GM12865 (cell line): ENCODE results near the gene RAP1GAP2.

Source experiments
- DNase-seq: peaks from one replicate; pipeline ENCODE4 v3.0.0; 2010; ENCODE audit warnings: low read depth
- H3K4me3 ChIP-seq: 2 replicates; pipeline ENCODE4 v1.5.1; 2011; ENCODE audit warnings: mild to moderate bottlenecking, low read depth, low read length, control low read depth
- TF ChIP-seq, protein P1 (sequence below): IDR thresholded peaks from 2 replicates; pipeline ENCODE4 v1.5.1; 2011; ENCODE audit warnings: low read length, control low read depth, low read depth, inconsistent platforms; ENCODE audit not compliant: insufficient read depth; ENCODE audit errors: missing control alignments

The RAP1GAP2 gene

DNA sequence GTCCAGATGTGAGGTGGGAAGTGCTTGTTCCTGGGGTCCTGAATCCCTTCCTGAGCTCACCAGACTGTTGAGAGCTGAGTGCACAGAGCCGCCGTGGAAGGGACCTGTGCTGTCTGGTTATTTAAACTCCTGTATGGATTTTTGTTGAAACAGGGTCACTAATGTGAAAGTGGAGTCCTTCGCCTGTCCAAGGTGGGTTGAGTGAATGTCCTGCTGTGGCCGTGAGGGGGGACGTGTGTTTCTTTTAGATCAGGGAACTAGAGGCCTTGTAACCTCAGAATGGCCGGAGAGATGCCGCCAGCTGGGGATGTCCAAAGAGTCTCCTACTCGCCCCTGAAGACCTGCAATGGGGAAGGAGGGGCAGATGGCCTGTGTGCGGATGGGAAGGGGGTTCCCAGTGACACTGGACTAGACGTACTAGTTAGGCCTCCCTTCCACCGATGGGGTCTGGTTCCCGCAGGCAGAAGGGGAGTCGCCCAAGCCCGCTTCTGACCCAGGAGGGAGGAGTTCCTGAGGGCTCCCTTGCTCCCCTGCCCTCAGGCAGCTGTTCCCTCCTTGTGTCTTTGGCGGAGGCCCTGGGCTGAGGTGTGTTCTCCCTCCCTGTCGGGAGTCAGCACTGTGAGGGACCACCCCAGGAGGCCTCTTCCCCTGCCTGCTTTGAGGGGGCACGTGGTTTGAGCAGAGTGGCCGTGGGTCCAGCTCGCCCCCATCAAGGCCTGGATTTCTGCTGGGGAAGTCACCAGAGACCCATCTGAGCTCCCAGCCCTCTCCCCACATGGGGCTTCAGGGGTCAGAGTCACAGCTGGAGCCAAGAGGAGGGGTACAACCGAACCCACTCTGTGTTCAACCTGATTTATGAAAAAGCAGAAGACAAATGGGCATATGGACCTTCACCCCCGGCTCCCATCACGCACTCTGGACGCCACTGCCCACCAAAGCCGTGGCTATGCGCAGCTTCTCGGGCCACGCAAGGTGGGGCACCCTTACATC, 236.3 kb downstream of the RAP1GAP2 start:
- no peak for DNase-seq

DNA sequence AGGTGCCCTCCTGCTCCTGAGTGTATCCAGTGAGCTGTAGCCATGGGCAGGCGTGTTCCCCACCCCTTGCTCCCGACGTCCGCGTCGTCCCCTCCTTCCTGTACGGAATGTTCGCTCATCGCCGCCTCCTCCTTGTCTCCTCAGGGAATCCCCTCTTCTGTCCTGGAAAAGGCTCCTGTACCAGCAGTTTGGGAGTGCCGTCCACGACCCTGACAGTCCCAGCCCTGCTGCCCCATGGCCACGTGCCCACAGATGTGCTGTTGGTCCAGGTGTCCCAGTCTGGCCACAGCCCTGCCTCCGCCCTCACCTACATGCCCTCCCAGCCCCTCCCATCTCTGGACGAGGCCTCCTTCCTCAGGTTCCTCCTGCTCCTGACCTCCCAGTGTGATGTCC, 237.0 kb downstream of the RAP1GAP2 start:
- DNase-seq = no peak
- no peak overlapping the region for H3K4me3 ChIP-seq
- TF ChIP-seq, protein P1, sequence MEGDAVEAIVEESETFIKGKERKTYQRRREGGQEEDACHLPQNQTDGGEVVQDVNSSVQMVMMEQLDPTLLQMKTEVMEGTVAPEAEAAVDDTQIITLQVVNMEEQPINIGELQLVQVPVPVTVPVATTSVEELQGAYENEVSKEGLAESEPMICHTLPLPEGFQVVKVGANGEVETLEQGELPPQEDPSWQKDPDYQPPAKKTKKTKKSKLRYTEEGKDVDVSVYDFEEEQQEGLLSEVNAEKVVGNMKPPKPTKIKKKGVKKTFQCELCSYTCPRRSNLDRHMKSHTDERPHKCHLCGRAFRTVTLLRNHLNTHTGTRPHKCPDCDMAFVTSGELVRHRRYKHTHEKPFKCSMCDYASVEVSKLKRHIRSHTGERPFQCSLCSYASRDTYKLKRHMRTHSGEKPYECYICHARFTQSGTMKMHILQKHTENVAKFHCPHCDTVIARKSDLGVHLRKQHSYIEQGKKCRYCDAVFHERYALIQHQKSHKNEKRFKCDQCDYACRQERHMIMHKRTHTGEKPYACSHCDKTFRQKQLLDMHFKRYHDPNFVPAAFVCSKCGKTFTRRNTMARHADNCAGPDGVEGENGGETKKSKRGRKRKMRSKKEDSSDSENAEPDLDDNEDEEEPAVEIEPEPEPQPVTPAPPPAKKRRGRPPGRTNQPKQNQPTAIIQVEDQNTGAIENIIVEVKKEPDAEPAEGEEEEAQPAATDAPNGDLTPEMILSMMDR = no peak

More for the DNA sequence above, 236.3 kb downstream of the RAP1GAP2 start:
- TF ChIP-seq, protein P1 = no peak
- H3K4me3 ChIP-seq = no peak overlapping the region

DNA sequence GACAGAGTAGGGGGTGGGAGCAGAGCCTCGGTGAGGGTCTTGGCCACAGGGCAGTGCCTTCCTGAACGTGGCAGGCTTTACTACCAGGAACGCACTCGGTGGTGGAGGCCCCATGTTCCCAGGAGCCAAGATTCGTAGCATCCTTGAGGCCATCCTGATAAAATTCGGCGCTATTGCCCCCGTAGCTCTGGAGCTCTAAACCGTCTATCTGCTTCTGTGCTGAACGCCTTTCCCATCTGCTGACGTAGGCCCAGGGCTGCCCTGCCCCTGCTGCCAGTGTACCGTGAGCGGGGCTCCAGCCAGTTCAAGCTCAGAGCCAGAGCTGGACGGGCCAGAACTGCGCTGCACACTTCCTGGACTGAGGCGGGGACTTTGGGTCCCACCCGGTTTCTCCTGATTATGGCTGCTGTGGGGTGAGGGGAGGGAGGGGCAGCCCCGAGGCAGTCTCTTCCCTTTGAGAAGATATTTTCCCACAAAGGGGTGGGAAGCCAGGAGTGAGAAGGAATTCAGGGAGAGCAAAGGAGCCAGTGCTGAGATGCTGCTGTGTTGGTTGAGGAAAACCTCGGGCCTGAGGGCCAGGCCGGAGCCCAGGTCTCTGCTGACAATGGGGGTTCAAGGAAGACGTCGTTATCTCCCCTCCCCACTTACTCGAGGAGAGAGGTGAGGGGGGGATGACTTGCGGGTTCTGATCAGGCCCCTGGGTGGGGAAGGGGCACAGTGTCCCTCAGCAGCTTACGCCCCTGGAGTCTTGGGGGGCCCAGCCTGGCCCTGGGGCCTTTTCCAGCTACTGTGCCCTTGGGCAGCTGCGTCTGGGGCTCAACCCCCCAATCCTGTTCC, 237.7 kb downstream of the RAP1GAP2 start:
- DNase-seq = no peak
- H3K4me3 ChIP-seq = no peak overlapping the region
- TF ChIP-seq, protein P1 = no peak

DNA sequence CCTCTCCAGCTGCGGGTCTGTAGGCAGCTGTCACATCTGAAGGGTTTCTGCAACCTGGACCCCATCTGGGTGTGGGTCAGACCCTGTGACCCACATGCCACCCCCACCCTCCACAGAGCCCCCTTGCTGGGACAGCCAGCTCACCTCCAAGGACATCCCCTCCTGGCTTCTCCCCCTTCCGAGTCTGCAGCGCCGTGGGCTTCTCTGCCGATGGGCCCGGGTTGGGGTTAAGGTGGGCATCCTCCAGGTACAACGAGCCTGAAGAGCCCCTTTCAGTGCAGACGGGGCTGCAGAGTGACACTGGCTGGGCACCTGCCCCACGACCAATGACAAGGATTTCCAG, 238.3 kb downstream of the RAP1GAP2 start:
- TF ChIP-seq, protein P1 = no peak
- no peak overlapping the region for H3K4me3 ChIP-seq
- DNase-seq = no peak

DNA sequence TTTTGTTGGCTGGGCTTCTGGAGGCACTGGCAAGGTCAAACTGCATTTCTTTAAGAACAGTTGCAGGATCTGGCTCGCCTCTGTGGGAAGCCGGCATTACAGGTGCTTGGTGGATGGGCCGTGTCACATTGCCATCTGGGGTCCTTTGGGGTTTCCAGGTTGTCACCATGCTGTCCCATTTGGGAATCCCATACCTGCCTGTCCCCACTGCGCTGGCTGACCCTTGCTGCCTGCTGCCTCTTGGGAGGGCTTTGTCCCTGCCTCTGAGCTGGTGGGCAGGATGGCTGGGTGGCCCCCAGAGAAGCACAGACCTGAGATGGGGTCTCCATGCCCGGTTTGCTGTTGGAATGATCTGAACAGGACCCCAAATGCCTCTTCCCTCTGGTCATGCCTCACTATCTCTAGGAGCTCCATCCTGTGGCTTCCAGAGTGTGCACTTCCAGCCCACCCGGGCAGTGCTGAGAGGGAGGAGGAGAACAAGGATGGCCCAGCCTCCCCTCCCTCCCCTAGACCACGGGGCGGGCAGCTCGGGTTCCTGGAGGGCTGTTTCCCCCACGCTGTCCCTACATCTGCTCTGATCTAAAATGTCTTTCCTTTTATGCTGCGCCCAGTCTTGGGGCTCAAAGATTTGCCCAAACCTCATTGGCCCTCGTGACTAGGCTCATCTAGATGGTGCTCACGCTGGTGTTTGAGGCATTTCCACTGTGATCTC, 239.2 kb downstream of the RAP1GAP2 start:
- DNase-seq = no peak
- TF ChIP-seq, protein P1 = no peak
- H3K4me3 ChIP-seq = no peak overlapping the region

DNA sequence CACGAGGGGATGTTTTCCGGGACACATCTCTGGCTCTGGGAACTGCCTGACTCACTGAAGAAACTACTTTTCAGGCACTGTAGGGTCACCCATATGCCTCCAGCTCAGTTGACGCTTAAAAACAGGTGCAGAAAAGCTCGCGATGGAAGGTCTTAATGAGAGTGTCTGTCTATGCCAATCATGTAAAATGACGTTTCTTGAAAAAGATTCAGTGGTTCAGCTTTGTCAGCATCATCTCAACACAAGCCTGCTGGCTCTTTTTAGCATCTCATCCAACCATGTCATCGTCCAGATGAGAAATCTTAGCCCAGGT, 239.7 kb downstream of the RAP1GAP2 start:
- TF ChIP-seq, protein P1 = no peak
- no peak overlapping the region for H3K4me3 ChIP-seq
- DNase-seq = no peak
